GM19467 (cell line): ENCODE data around the gene NKPD1.

ENCODE experiments used
- ATAC-seq: cut with Tn5 transposase; IDR thresholded peaks from one replicate; pipeline ENCODE4 v1.9.1; 2021; ENCODE audit warnings: mild to moderate bottlenecking, moderate library complexity; ENCODE audit not compliant: unreplicated experiment

NKPD1 gene, protein sequence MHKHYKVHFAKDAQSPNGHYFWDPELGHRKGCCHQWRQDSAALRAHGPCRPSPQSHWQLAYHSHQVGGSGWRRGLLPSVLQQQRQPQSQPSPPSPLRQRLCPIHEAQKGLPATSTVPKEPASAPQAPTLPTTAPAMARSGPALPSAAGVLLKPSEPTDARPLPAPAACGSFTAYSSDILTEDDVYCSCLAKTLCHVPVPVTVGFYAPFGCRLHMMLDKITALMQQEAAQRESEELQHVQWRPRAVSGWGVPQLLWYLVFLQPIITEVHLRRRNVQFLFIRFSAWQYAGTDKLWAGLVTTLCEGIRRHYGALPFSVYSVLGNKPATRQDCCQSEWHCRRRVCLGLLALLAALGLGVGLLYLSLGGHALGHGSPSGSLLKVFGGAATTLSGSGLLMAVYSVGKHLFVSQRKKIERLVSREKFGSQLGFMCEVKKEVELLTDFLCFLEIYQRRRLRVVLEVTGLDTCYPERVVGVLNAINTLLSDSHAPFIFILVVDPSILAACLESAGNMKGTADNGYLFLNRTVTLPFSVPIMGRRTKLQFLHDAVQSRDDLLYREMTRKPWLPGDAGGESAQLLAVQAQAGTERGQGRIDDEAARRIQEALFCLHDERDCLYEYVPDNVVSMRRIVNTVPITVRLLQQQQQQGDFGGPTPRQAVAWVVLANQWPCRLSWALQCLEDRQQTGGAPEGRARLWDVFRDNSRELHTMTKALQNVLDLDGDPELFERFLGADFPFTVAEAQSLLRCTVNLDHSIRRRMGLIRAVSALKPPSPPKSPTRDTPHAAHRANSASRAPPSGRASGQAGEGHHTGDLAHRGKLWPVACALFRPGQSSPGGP

DNA sequence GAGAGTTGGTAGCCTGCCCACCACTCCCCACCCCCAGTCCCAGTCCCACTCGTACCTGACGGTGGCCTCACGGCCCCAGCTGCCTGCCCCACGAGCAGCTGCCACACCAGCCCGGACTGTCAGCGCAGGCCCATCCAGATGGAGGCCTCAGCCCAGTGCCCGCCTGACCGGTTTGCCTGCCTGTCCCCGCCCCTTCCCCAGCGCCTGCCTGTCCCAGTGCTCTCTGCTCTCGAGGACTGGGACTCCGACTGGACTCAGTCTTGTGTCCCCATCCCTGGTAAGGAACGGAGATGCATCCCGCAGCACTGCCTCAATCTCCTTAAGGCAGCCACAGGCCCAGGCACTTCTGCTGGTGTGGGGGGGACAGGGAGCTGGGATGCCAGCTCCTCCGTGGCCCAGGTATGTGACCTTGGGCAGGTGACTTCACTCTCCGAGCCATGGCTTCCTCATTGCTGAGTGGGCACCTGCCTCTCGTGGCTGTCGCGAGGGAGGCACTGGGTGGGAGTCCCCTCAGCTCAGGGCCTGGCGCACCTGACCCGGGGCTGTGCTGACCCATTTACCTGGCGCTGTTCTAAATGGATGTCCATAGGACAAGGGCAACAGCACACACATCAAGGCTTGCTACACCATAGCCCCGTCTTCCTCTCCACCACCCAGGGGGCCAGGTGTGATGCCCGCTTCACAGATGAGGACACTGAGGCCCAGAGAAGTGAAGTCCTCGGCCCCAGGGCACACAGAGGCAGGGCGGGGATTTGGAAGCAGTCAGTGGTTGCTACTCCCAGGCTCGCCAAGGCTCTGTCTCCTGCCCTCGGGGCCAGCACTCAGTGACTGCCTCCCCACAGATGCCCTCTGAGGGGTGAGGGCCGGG is at the start of gene NKPD1:
TSS of gene NKPD1 (minus strand) at position 113 of the 868 bp plus-strand sequence. CDS start 832 bp downstream, outside the sequence.
- no peak for ATAC-seq

DNA sequence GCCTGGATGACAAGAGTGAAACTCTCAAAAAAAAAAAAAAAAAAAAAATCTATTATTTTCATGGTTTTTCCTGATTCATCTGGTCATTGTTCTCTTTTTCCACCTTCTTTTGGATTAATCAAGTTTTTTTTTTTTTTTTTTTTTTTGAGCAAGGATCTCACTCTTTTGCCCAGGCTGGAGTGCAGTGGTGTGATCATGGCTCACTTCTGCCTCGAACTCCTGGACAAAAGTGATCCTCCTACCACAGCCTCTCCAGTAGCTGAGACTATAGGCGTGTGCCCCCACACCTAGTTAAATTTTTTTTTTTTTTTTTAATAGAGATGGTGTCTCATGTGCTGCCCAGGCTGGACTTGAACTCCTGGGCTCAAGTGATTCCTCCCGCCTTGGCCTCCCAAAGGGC is 45.5 kb upstream of the NKPD1 start:
- no peak for ATAC-seq

DNA sequence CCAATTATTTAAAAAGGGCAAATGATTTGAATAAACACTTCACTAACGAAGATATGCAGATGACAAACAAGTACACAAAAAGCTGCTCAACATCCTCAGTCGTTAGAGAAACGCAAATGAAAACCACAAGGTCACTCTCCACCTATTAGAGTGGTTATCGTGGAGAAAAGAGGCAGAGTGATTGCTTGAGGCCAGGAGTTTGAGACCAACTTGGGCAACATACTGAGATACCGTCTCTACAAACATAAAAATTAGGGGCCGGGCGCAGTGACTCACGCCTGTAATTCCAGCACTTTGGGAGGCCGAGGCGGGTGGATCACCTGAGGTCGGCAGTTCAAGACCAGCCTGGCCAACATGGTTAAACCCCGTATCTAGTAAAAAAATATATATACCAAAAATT is 45.0 kb upstream of the NKPD1 start:
- ATAC-seq = no peak

DNA sequence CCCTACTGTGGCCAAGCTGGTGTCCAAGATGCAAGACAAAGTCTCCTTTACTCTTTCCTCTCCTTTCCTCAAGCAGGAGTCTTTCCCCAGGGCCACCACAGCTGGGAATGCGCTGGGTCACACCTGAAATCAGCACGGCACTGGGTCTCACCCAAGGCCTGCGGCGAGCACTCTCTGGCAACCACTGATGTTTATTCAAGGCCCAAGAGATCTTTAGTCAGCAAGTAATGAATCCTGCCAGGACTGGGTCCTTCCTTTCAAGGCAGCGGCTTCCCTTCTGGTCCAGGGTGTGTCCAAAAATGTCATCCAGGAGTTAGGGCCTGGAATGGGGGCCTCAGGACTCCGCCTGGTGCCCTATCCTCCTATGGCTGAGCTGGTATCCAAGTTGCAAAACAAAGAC is 41.9 kb upstream of the NKPD1 start:
- no peak for ATAC-seq

DNA sequence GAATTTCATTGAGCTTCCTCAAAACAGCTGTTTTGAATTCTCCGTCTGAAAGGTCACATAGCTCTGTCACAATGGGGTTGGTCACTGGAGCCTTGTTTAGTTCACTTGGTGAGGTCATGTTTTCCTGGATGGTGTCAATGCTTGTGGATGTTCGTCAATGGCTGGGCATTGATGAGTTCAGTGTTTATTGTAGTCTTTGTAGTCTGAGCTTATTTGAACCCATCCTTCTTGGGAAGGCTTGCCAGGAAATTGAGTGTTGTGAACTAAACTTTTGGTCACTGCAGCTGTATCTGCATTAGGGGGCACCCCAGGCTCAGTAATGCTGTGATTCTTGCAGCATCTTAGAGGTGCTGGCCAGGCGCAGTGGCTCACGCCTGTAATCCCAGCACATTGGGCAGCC is 39.8 kb upstream of the NKPD1 start:
- ATAC-seq = no peak

DNA sequence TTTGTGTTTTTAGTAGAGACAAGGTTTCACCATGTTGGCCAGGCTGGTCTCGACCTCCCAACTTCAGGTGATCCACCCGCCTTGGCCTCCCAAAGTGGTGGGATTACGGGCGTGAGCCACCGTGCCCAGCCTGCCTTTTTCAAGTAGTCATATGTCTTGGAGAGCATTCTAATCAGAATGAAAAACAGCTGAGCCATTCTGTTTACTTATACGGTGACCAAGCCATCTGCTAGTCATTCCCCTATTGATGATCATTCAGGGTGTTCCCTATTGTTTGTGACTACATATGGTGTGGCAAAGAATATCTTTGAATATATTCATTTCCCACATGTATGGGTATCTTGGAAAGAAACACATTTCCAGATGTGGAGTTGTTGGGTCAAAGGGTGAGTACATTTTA is 35.0 kb upstream of the NKPD1 start:
- no peak for ATAC-seq

DNA sequence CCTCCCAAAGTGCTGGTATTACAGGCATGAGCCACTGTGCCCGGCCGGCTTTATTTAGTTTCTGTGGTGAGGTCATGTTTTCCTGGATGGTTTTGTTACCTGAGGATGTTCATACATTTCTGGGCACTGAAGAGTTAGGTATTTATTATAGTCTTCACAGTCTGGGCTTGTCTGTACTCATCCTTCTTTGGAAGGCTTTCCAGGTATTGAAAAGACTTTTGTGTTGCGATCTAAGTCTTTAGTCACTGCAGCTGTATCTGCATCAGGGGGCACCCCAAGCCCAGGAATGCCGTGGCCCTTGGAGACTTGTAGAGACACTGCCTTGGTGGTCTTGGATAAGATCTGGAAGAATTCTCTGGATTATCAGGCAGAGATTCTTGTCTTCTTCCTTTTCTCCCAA is 30.6 kb upstream of the NKPD1 start:
- ATAC-seq = no peak

DNA sequence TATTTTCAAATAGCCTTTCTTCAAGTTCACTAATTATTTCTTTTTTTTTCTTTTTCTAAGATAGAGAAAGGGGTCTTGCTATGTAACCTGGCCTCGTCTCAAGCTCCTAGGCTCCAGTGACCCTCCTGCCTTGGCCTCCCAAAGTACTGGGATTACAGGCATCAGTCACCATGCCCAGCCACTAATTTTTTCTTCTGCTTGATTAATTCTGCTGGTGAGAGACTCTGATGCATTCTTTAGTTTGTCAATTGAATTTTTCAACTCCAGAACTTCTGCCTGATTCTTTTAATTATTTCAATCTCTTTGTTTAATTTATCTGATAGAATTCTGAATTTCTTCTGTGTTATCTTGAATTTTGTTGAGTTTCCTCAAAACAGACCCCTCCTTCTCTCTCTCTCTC is 29.2 kb upstream of the NKPD1 start:
- ATAC-seq = no peak

DNA sequence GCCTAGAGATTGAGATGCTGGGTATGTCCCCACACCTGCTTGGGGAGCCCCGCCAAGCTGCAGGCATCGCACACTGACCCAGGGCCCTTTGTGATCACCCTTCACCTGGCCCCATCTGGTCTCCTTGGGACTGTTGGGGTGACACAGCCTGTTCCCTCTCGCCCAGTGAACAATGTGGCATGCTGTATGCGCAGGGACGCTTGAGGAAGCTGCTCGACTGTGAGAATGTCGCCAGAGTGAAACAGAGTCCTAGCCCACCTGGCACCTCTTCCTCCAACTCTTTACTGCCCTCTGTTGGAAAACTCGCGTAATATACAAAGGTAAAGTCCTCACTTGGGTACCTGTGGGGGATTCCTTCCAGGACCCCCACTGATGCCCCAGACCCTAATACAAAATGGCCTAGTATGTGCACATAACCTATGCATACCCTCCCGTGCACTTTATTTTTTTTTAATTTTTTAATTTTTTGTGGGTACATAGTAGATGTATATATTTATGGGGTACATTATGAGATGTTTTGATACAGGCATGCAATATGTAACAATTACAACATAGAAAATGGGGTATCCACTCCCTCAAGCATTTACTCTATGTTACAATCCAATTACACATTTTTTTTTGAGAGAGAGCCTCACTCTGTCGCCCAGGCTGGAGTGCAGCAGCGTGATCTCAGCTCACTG is 26.8 kb upstream of the NKPD1 start:
- ATAC-seq = no peak

DNA sequence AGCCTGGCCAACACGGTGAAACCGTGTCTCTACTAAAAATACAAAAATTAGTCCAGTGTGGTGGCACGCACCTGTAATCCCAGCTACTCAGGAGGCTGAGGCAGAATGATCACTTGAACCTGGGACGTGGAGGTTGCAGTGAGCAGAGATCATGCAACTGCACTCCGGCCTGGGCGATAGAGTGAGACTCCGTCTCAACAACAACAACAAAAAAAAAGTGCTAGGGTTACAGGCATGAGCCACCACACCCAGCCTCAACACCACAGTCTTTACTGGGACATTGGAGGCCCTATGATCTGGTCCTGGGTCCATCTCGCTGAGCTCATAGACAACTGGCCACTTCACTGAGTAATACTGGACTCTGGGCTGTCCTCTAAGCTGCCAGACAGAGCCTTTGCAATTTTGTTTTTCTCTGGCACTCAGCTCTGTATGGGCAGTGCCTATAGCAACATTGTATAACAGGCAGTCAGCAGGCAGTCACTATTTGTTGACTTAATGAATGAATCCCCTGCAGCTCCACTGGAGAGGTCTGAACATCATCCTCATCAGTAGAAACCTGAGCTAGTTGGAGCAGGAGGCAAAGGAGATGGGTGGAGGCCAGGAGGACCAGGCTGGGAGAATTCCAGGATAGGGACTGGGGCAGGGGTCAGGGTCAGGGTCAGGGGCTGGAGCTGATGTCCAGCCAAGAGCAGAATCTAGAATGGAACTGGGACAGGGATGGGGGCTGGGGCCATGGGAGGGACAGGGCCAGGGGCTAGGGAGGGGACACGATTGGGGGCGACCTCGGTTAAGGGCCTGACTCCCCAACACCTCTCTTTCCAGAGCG is 25.9 kb upstream of the NKPD1 start:
- no peak for ATAC-seq

DNA sequence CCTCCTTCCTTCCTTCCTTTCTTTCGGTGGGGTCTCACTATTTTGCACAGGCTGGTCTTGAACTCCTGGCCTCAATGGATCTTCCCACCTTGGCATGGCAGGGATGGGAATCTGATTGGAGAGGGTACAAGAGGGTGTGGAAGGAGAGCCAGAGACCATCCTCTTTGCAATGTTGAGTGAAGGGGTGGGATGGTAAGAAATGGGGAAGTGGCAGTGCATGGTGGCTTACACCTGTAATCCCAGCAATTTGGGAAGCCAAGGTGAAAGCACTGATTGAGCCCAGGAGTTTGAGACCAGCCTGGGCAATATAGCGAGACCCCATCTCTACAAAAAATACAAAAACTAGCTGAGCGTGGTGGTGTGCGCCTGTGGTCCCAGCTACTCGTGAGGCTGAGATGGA is 23.3 kb upstream of the NKPD1 start:
- no peak for ATAC-seq

DNA sequence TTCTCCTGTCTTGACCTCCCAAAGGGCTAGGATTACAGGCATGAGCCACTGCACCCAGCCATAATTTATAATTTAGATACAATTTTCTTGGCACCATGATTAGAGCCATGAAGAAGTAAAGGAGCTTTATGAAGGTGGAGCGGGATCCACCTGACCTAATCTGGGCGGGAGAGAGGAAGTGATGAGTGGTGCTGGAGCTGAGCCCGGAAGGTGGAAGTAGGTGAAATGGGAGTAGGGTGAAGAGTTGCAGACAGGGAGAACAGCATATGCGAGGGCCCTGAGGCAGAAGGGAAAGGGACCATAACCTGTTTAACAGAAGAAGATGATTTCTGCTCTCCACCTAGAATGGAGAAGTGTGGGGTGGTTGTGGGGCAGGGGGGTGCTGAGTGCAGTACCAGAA is 22.0 kb upstream of the NKPD1 start:
- ATAC-seq = no peak

DNA sequence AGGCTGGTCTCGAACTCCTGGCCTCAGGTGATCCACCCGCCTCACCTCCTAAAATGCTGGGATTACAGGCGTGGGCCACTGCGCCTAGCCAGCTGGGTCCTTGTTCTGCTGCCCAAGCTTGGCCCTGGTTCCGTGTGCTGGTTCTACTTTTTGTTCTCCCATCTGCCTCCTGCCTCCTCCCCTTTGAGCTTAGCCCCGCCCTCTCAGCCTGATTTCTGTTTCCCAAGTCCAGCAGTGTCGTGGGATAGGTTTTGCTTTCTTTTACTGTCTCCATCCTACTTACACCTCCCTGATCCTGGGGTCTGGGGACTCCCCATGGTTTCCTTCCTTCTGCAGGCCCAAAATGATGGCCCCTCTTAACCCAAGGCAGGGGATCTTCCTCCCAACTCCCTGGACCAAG is 20.2 kb upstream of the NKPD1 start:
- ATAC-seq = no peak

DNA sequence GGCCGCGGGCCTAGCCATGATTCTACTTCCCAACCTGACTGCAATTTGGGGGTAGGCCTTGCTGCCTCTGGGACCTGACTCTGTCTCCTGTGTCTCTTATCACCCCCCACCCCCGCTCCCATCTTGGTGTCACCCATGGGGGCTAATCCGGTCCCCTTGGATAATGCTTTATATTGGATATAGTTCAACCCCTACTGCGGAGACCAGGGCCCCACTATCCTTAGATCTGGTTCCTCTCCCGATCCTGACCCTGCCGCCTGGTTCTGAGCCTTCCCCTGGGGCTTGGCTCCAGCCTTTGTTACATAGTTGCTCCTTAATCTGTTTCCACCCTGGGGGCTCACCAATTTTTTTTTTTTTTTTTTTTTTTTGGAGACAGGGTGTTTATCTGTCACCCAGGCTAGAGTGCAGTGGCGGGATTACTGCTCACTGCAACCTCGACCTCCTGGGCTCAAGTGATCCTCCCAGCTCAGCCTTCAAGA is 19.1 kb upstream of the NKPD1 start:
- no peak for ATAC-seq

DNA sequence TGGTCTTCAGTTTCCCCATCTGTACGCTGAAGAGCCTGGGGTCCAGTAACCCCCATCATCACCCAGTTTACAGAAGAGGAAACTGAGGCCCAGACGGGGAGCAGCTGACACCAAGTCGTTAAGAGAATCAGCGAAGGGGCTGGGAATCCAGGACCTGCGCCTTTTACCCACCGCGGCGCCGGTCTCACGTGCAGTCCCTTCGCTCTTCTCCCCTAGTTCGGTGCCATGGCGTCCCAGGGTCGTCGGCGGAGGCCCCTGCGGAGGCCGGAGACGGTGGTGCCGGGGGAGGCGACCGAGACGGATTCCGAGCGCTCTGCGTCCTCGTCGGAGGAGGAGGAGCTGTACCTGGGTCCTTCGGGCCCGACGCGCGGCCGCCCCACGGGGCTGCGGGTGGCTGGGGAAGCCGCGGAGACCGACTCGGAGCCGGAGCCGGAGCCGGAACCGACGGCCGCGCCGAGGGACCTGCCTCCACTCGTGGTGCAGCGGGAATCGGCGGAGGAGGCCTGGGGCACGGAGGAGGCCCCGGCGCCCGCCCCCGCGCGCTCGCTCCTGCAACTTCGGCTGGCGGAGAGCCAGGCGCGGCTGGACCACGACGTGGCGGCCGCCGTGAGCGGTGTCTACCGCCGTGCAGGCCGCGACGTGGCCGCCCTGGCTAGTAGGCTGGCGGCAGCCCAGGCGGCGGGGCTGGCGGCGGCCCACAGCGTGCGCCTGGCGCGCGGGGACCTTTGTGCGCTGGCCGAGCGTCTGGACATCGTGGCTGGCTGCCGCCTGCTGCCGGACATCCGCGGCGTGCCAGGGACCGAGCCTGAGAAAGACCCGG is 18.5 kb upstream of the NKPD1 start:
- no peak for ATAC-seq

DNA sequence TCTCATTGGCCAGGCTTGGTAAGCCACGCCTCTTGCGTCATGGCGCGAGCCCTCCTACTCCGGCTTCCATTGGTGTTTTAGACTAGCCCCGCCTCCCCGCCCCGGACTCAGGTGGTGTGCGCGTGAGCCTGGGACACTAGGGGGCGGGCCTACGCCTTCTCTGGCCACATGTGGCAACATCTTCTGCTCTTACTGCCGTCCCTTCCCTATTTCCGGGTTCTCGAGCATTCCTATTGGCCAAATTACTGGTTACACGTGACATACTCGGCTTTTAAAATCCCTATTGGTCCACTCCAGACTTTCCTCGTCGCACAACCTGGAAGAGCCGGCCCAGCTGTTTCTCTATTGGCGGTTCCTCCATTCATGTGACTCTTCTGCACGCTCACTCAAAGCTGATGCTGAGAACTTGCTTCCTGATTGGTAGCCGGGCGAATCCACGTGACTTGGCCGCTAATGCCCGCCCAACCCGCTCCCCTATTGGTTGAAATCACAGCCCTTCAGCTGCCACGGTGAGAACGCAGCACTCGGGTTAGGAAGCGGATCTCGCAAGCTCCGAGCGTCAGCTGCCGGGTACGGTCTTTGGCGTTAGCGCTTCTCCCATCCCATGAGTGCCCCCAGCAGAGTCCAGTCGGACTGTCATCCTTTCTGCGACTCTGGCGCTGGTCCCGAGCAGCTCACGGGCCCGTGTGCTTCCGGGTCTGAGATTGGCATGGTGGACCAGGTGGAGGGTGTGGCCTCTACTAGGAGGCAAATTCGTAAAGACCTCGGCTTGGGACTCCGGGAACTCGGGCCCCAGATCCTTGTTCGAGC is 17.7 kb upstream of the NKPD1 start, which contains the start of gene BLOC1S3:
TSS of gene BLOC1S3 (plus strand) at position 523 of the 810 bp plus-strand sequence. CDS start 513 bp downstream, outside the sequence.
- peak; percentile 77 for ATAC-seq

DNA sequence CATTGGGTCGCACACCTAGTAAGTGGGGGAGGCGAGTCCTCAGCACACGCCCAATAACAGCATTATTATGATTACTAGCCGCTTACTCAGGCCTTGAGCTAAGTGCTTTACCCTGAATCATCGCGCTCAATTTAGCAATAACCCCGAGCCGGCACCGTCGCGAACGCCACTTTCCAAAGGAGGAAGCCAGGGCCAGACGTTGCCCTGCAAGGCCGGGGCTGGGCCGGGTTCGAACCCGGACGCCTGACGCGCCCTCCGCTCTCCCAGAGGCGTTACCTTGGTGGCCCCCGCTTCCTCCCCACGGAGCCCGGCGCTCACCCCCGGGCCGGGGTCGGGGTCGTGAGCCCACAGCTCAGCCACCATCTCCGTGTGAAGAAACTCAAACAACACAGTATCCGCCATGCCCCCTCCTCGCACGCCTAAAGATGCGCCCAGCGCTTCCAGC is 17.1 kb upstream of the NKPD1 start, which contains the start of gene TRAPPC6A:
TSS of gene TRAPPC6A (minus strand) at position 421 of the 445 bp plus-strand sequence. CDS start at position 402, 19 bp downstream.
- no peak for ATAC-seq
